ENCODE results near the gene AKR7A3.
"Not testable (repeated sequence)": the region's sequence is repeated elsewhere in the genome, so short reads cannot be mapped to it uniquely, and the experiment has no call there.

Gene AKR7A3

GRCh38 chr1:19287436-19288185 is 959 bp downstream of the AKR7A3 start:
- H3K9ac ChIP-seq (ENCODE audit: low read length in 2 of 2), result no peak overlapping the region
- no peak overlapping the region for H3K4me3 ChIP-seq (ENCODE audit: low read length in 2 of 2)
- no peak overlapping the region for H3K27ac ChIP-seq (ENCODE audit: low read length)
- H3K36me3 ChIP-seq (ENCODE audit: control insufficient read depth in 2 of 2, insufficient read depth in 2 of 2, low read length in 2 of 2), result no peaks in the 10 kb centered on the region
- no peaks in the 10 kb centered on the region for H3K27me3 ChIP-seq (ENCODE audit: control insufficient read depth in 1 of 2, insufficient read depth in 2 of 2, low read length in 2 of 2)
- no peaks in the 10 kb centered on the region for H3K9me3 ChIP-seq (ENCODE audit: control insufficient read depth in 2 of 2, low read length in 2 of 2)
- H3K4me1 ChIP-seq (ENCODE audit: control insufficient read depth, insufficient read depth, low read length), result peaks cover 7% of the 10 kb centered on the region

- not testable (repeated sequence) for H3K27me3 ChIP-seq (ENCODE audit: control insufficient read depth in 1 of 2, insufficient read depth in 2 of 2, low read length in 2 of 2); H3K4me3 ChIP-seq (ENCODE audit: low read length in 2 of 2); H3K9ac ChIP-seq (ENCODE audit: low read length in 2 of 2); H3K9me3 ChIP-seq (ENCODE audit: control insufficient read depth in 2 of 2, low read length in 2 of 2); H3K4me1 ChIP-seq (ENCODE audit: control insufficient read depth, insufficient read depth, low read length); H3K27ac ChIP-seq (ENCODE audit: low read length); H3K36me3 ChIP-seq (ENCODE audit: control insufficient read depth in 2 of 2, insufficient read depth in 2 of 2, low read length in 2 of 2)
These were observed 2.8 kb downstream of the AKR7A3 start for GRCh38 chr1:19285807-19286206.

- not testable (repeated sequence) for H3K36me3 ChIP-seq (ENCODE audit: control insufficient read depth in 2 of 2, insufficient read depth in 2 of 2, low read length in 2 of 2); H3K9ac ChIP-seq (ENCODE audit: low read length in 2 of 2); H3K4me1 ChIP-seq (ENCODE audit: control insufficient read depth, insufficient read depth, low read length); H3K27me3 ChIP-seq (ENCODE audit: control insufficient read depth in 1 of 2, insufficient read depth in 2 of 2, low read length in 2 of 2); H3K27ac ChIP-seq (ENCODE audit: low read length); H3K4me3 ChIP-seq (ENCODE audit: low read length in 2 of 2); H3K9me3 ChIP-seq (ENCODE audit: control insufficient read depth in 2 of 2, low read length in 2 of 2)
These were observed 3.2 kb downstream of the AKR7A3 start for GRCh38 chr1:19285366-19285765.

- Histone ChIP-seq H3K27me3 (ENCODE audit: control insufficient read depth in 1 of 2, insufficient read depth in 2 of 2, low read length in 2 of 2) (no peaks in the 10 kb centered on the region), H3K4me1 (ENCODE audit: control insufficient read depth, insufficient read depth, low read length) (peaks cover 7% of the 10 kb centered on the region), H3K4me3 (ENCODE audit: low read length in 2 of 2) (no peak overlapping the region), H3K36me3 (ENCODE audit: control insufficient read depth in 2 of 2, insufficient read depth in 2 of 2, low read length in 2 of 2) (no peaks in the 10 kb centered on the region), H3K27ac (ENCODE audit: low read length) (no peak overlapping the region), H3K9ac (ENCODE audit: low read length in 2 of 2) (no peak overlapping the region), H3K9me3 (ENCODE audit: control insufficient read depth in 2 of 2, low read length in 2 of 2) (no peaks in the 10 kb centered on the region)
These were observed 3.7 kb downstream of the AKR7A3 start for GRCh38 chr1:19284881-19285280.

- no peak overlapping the region for H3K9ac ChIP-seq (ENCODE audit: low read length in 2 of 2)
- no peak overlapping the region for H3K27ac ChIP-seq (ENCODE audit: low read length)
- no peaks in the 10 kb centered on the region for H3K27me3 ChIP-seq (ENCODE audit: control insufficient read depth in 1 of 2, insufficient read depth in 2 of 2, low read length in 2 of 2)
- H3K9me3 ChIP-seq (ENCODE audit: control insufficient read depth in 2 of 2, low read length in 2 of 2), result no peaks in the 10 kb centered on the region
- no peak overlapping the region for H3K4me3 ChIP-seq (ENCODE audit: low read length in 2 of 2)
- H3K36me3 ChIP-seq (ENCODE audit: control insufficient read depth in 2 of 2, insufficient read depth in 2 of 2, low read length in 2 of 2), result no peaks in the 10 kb centered on the region
- H3K4me1 ChIP-seq (ENCODE audit: control insufficient read depth, insufficient read depth, low read length), result peaks cover 3% of the 10 kb centered on the region
These were observed 4.7 kb downstream of the AKR7A3 start for GRCh38 chr1:19283891-19284290.

- H3K27me3 ChIP-seq (ENCODE audit: control insufficient read depth in 1 of 2, insufficient read depth in 2 of 2, low read length in 2 of 2), result peaks cover 4% of the 10 kb centered on the region in 2 donors
- no peak overlapping the region for H3K9ac ChIP-seq (ENCODE audit: low read length in 2 of 2)
- no peak overlapping the region for H3K27ac ChIP-seq (ENCODE audit: low read length)
- no peaks in the 10 kb centered on the region for H3K36me3 ChIP-seq (ENCODE audit: control insufficient read depth in 2 of 2, insufficient read depth in 2 of 2, low read length in 2 of 2)
- no peak overlapping the region for H3K4me3 ChIP-seq (ENCODE audit: low read length in 2 of 2)
- peaks cover 0 to 6% of the 10 kb centered on the region in 2 donors for H3K9me3 ChIP-seq (ENCODE audit: control insufficient read depth in 2 of 2, low read length in 2 of 2)
- no peaks in the 10 kb centered on the region for H3K4me1 ChIP-seq (ENCODE audit: control insufficient read depth, insufficient read depth, low read length)
These were observed 13.9 kb downstream of the AKR7A3 start for GRCh38 chr1:19274636-19275035.

- H3K36me3 ChIP-seq (ENCODE audit: control insufficient read depth in 2 of 2, insufficient read depth in 2 of 2, low read length in 2 of 2); H3K27me3 ChIP-seq (ENCODE audit: control insufficient read depth in 1 of 2, insufficient read depth in 2 of 2, low read length in 2 of 2); H3K4me1 ChIP-seq (ENCODE audit: control insufficient read depth, insufficient read depth, low read length); H3K9me3 ChIP-seq (ENCODE audit: control insufficient read depth in 2 of 2, low read length in 2 of 2); H3K27ac ChIP-seq (ENCODE audit: low read length); H3K4me3 ChIP-seq (ENCODE audit: low read length in 2 of 2); H3K9ac ChIP-seq (ENCODE audit: low read length in 2 of 2): not testable (repeated sequence)
These were observed 14.6 kb downstream of the AKR7A3 start for GRCh38 chr1:19273844-19274531.

GRCh38 chr1:19273106-19273843 is 15.3 kb downstream of the AKR7A3 start:
- H3K4me3 ChIP-seq (ENCODE audit: low read length in 2 of 2), result no peak overlapping the region
- H3K36me3 ChIP-seq (ENCODE audit: control insufficient read depth in 2 of 2, insufficient read depth in 2 of 2, low read length in 2 of 2), result no peaks in the 10 kb centered on the region
- no peak overlapping the region for H3K9ac ChIP-seq (ENCODE audit: low read length in 2 of 2)
- peaks cover 4% of the 10 kb centered on the region in 2 donors for H3K27me3 ChIP-seq (ENCODE audit: control insufficient read depth in 1 of 2, insufficient read depth in 2 of 2, low read length in 2 of 2)
- H3K9me3 ChIP-seq (ENCODE audit: control insufficient read depth in 2 of 2, low read length in 2 of 2), result peaks cover 0 to 6% of the 10 kb centered on the region in 2 donors
- no peaks in the 10 kb centered on the region for H3K4me1 ChIP-seq (ENCODE audit: control insufficient read depth, insufficient read depth, low read length)
- H3K27ac ChIP-seq (ENCODE audit: low read length), result no peak overlapping the region

- Histone ChIP-seq H3K9me3 (ENCODE audit: control insufficient read depth in 2 of 2, low read length in 2 of 2) (peaks cover 0 to 3% of the 10 kb centered on the region in 2 donors), H3K27ac (ENCODE audit: low read length) (no peak overlapping the region), H3K27me3 (ENCODE audit: control insufficient read depth in 1 of 2, insufficient read depth in 2 of 2, low read length in 2 of 2) (peaks cover 4% of the 10 kb centered on the region in 2 donors), H3K9ac (ENCODE audit: low read length in 2 of 2) (no peak overlapping the region), H3K36me3 (ENCODE audit: control insufficient read depth in 2 of 2, insufficient read depth in 2 of 2, low read length in 2 of 2) (no peaks in the 10 kb centered on the region), H3K4me1 (ENCODE audit: control insufficient read depth, insufficient read depth, low read length) (no peaks in the 10 kb centered on the region), H3K4me3 (ENCODE audit: low read length in 2 of 2) (no peak overlapping the region)
These were observed 16.5 kb downstream of the AKR7A3 start for GRCh38 chr1:19272064-19272463.

- H3K27me3 ChIP-seq (ENCODE audit: control insufficient read depth in 1 of 2, insufficient read depth in 2 of 2, low read length in 2 of 2); H3K9ac ChIP-seq (ENCODE audit: low read length in 2 of 2); H3K4me3 ChIP-seq (ENCODE audit: low read length in 2 of 2); H3K9me3 ChIP-seq (ENCODE audit: control insufficient read depth in 2 of 2, low read length in 2 of 2); H3K36me3 ChIP-seq (ENCODE audit: control insufficient read depth in 2 of 2, insufficient read depth in 2 of 2, low read length in 2 of 2); H3K27ac ChIP-seq (ENCODE audit: low read length); H3K4me1 ChIP-seq (ENCODE audit: control insufficient read depth, insufficient read depth, low read length): not testable (repeated sequence)
These were observed 18.2 kb downstream of the AKR7A3 start for GRCh38 chr1:19270343-19270730.
